KMS-11 (cell line): ENCODE data around the gene PITX1.

Experiments
- H2AFZ ChIP-seq: fragments of 200-600 bp; sonication (generic); 2 replicates; pipeline ENCODE4 v1.6.1; 2016; ENCODE audit warnings: antibody characterized with exemption, mixed run types, low read depth
- H3K27ac ChIP-seq: fragments of 200-600 bp; sonication (generic); 2 replicates; pipeline ENCODE4 v1.6.1; 2016; ENCODE audit warnings: mild to moderate bottlenecking, mixed run types
- H3K27me3 ChIP-seq: fragments of 200-600 bp; sonication (generic); 2 replicates; pipeline ENCODE4 v1.6.1; 2017; ENCODE audit warnings: mild to moderate bottlenecking, low read depth, mixed run types, moderate library complexity; ENCODE audit not compliant: insufficient read depth
- H3K36me3 ChIP-seq: fragments of 200-600 bp; sonication (generic); 2 replicates; pipeline ENCODE4 v1.6.1; 2017; ENCODE audit warnings: mild to moderate bottlenecking, mixed run types; ENCODE audit not compliant: insufficient read depth
- H3K4me1 ChIP-seq: fragments of 200-600 bp; sonication (generic); 2 replicates; pipeline ENCODE4 v1.6.1; 2016; ENCODE audit warnings: mild to moderate bottlenecking, low read depth, mixed run types; ENCODE audit not compliant: poor library complexity, severe bottlenecking
- H3K4me2 ChIP-seq: fragments of 200-600 bp; sonication (generic); 2 replicates; pipeline ENCODE4 v1.7.0; 2016; ENCODE audit warnings: mild to moderate bottlenecking, mixed run types
- H3K4me3 ChIP-seq: fragments of 200-600 bp; sonication (generic); IDR thresholded peaks from 2 replicates; pipeline ENCODE4 v1.6.1; 2017; ENCODE audit warnings: low read depth, low read length, mixed read lengths; ENCODE audit not compliant: insufficient read depth
- H3K79me2 ChIP-seq: fragments of 200-600 bp; sonication (generic); 2 replicates; pipeline ENCODE4 v1.6.1; 2016; ENCODE audit warnings: low read depth, mixed run types; ENCODE audit not compliant: insufficient read depth
- H3K9ac ChIP-seq: fragments of 200-600 bp; sonication (generic); 2 replicates; pipeline ENCODE4 v1.6.1; 2016; ENCODE audit warnings: mild to moderate bottlenecking, mixed run types
- H4K20me1 ChIP-seq: fragments of 200-600 bp; sonication (generic); 2 replicates; pipeline ENCODE4 v1.6.1; 2016; ENCODE audit warnings: mild to moderate bottlenecking, mixed run types; ENCODE audit not compliant: insufficient read depth
- CTCF ChIP-seq: fragments of 200-600 bp; sonication (generic); conservative IDR thresholded peaks from 2 replicates; pipeline ENCODE4 v1.6.1; 2017; ENCODE audit warnings: low read depth, mild to moderate bottlenecking, antibody characterized with exemption, low read length, moderate library complexity, mixed read lengths

PITX1 gene

GRCh38 chr5:135032695-135032998 is 1.4 kb downstream of the PITX1 start:
- Histone ChIP-seq H3K4me2 (peak overlapping the region; percentile 83), H2AFZ (peak overlapping the region; percentile 84), H3K79me2 (peaks cover 40% of the 10 kb centered on the region), H4K20me1 (no peaks in the 10 kb centered on the region), H3K9ac (peak overlapping the region; percentile 98), H3K27me3 (no peaks in the 10 kb centered on the region), H3K4me1 (peaks cover 14% of the 10 kb centered on the region), H3K36me3 (no peaks in the 10 kb centered on the region), H3K27ac (peak overlapping the region; percentile 81), H3K4me3 (no peak overlapping the region)
- TF ChIP-seq CTCF = no peak

- Histone ChIP-seq H3K4me3 (no peak overlapping the region), H3K79me2 (peaks cover 40% of the 10 kb centered on the region), H3K36me3 (no peaks in the 10 kb centered on the region), H3K9ac (peak overlapping the region; percentile 98), H3K27ac (peak overlapping the region; percentile 81), H2AFZ (peak overlapping the region; percentile 84), H3K4me1 (peaks cover 14% of the 10 kb centered on the region), H3K4me2 (peak overlapping the region; percentile 83), H4K20me1 (no peaks in the 10 kb centered on the region), H3K27me3 (no peaks in the 10 kb centered on the region)
- TF ChIP-seq CTCF = no peak
Observed at GRCh38 chr5:135031813-135032694, 2.0 kb downstream of the PITX1 start.

- H3K9ac ChIP-seq = peak overlapping the region; percentile 98; the same call in 1 of the 2 replicates
Observed at GRCh38 chr5:135030956-135031812, 2.8 kb downstream of the PITX1 start.

More at GRCh38 chr5:135030956-135031812, 2.8 kb downstream of the PITX1 start:
- Histone ChIP-seq H3K27me3 (no peaks in the 10 kb centered on the region), H3K79me2 (peaks cover 40% of the 10 kb centered on the region), H2AFZ (no peak overlapping the region), H3K4me3 (no peak overlapping the region), H3K27ac (peak overlapping the region; percentile 81; the same call in 1 of the 2 replicates), H3K36me3 (no peaks in the 10 kb centered on the region), H3K4me2 (peak overlapping the region; percentile 83), H3K4me1 (peaks cover 14% of the 10 kb centered on the region), H4K20me1 (no peaks in the 10 kb centered on the region)
- TF ChIP-seq CTCF = no peak
